Astrocyte of the spinal cord (primary cell): Measurements from ENCODE around the gene EGFR.

Source experiments
- DNase-seq: peaks from one replicate; pipeline ENCODE4 v3.0.0; 2011; ENCODE audit warnings: low read depth, low spot score
- H3K4me3 ChIP-seq: 2 replicates; pipeline ENCODE4 v1.5.1; 2011; ENCODE audit warnings: low read depth, mild to moderate bottlenecking, low read length, moderate library complexity
- CTCF ChIP-seq: IDR thresholded peaks from 2 replicates; pipeline ENCODE4 v1.5.1; 2012; ENCODE audit warnings: low read depth, mild to moderate bottlenecking, low read length, inconsistent platforms
- in situ Hi-C: cut with HindIII; loops from 2 replicates; pipeline ENCODE4 v1.10.0; 2017; ENCODE audit warnings: low sequenced_read_pairs

Gene EGFR

GRCh38 chr7:55212176-55212575, 193.4 kb downstream of the EGFR start:
- H3K4me3 ChIP-seq = no peak overlapping the region
- no peak for TF ChIP-seq CTCF
- in situ Hi-C loops = no loop called here
- DNase-seq = no peak

- DNase-seq = no peak
- no peak for TF ChIP-seq CTCF
- in situ Hi-C loops = no loop called here
- no peak overlapping the region for H3K4me3 ChIP-seq
Measured at GRCh38 chr7:55212838-55213237, 194.0 kb downstream of the EGFR start.

- in situ Hi-C loops = no loop called here
- DNase-seq = no peak
- no peak overlapping the region for H3K4me3 ChIP-seq
- TF ChIP-seq CTCF = no peak
Measured at GRCh38 chr7:55214707-55215106, 195.9 kb downstream of the EGFR start.

- no peak overlapping the region for H3K4me3 ChIP-seq
- no peak for DNase-seq
- TF ChIP-seq CTCF = no peak
- in situ Hi-C loops = no loop called here
Measured at GRCh38 chr7:55223023-55223422, 204.2 kb downstream of the EGFR start.

GRCh38 chr7:55224111-55224510, 205.3 kb downstream of the EGFR start:
- in situ Hi-C loops = no loop called here
- no peak for TF ChIP-seq CTCF
- DNase-seq = no peak
- H3K4me3 ChIP-seq = no peak overlapping the region

- in situ Hi-C loops = no loop called here
- no peak overlapping the region for H3K4me3 ChIP-seq
- TF ChIP-seq CTCF = no peak
- no peak for DNase-seq
Measured at GRCh38 chr7:55224810-55225209, 206.0 kb downstream of the EGFR start.

GRCh38 chr7:55230014-55230413, 211.2 kb downstream of the EGFR start:
- no peak for DNase-seq
- TF ChIP-seq CTCF = no peak
- H3K4me3 ChIP-seq = no peak overlapping the region
- in situ Hi-C loops = no loop called here
